Anterior cingulate cortex (tissue), 58 donors: ENCODE results near the gene BLOC1S3.

Experiments
- DNase-seq, 58 donors: peaks; one replicate each; lab custom pipeline; 2025; lab: John Stamatoyannopoulos, UW

The BLOC1S3 gene

DNA sequence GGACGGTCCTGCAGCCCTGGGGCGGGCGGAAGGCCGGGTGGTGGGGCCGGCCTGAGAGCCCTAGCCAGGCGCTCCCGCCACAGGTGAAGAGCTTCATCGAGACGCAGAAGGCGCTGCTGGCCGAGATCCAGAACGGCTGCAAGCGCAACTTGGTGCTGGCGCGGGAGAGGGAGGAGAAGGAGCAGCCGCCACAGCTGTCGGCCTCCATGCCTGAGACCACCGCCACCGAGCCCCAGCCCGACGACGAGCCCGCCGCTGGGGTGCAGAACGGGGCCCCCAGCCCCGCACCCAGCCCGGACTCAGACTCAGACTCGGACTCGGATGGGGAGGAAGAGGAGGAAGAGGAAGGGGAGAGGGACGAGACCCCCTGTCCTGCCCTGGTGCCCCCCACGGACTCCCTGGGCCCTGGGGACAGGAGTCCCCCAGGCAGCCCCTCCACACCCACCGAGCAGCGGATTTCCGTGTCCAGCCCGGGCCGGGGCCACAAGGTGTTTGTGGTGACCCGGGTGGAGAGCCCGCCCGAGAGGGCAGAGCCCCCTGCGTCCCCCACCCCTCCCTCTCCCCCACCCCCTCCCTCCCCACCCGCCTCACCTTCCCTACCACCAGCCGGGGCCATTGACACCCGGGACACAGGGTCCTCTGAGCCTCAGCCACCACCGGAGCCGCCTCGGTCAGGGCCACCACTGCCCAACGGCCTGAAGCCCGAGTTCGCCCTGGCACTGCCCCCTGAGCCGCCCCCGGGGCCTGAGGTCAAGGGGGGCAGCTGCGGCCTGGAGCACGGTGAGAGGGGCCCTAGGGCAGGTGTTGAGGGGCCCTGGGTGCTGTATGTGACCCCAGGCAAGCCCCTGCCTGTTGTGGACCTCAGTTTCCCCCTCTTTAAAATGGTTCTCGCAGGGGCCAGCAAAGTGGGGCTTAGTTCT, 33.1 kb upstream of the BLOC1S3 start:
- DNase-seq: no peak

GRCh38 chr19:45146251-45146650, 32.3 kb upstream of the BLOC1S3 start:
- peak in 1 of 58 donors; percentile 6 for DNase-seq

DNA sequence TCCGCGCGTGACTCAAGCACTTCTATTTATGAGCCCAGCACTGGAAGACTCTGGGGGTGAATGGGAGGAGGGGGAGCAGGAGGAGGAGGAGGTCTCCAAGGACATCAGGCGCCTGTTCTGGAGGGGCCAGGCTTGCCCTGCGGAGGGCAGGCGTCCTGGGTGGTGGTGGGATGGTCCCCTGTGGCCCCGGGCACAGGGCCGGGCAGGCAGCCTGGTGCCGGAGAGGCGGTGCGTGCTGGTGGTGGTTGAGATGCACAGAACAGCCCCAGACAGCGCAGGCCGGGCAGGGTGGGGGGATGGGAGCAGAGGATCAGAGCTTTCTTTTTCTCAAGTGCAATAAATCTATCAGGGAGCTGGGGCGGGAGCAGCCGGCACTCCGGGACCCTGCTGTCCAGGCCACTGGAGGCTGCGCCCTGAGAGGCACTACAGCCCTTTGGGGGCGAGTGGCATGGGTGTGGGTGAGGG, 31.8 kb upstream of the BLOC1S3 start:
- DNase-seq: no peak

- no peak for DNase-seq
Observed at GRCh38 chr19:45147835-45148676, 30.5 kb upstream of the BLOC1S3 start.

DNA sequence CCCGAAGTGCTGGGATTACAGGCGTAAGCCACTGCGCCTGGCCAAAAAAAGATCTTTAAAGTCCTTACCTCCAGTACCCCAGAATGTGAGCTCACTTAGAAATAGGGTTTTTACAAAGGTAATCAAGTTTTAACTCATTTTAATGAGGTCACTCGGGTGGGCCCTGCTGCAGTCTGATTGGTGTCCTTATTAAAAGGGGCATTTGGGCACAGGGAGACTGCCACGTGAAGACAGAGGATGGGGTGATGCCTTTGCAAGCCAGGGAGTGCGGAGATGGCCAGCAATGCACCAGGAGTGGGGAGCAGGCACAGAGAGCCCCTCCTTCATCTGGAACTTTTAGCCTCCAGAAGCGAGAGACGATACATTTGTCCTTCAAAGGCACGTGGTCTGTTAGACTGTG, 29.5 kb upstream of the BLOC1S3 start:
- DNase-seq: no peak

DNA sequence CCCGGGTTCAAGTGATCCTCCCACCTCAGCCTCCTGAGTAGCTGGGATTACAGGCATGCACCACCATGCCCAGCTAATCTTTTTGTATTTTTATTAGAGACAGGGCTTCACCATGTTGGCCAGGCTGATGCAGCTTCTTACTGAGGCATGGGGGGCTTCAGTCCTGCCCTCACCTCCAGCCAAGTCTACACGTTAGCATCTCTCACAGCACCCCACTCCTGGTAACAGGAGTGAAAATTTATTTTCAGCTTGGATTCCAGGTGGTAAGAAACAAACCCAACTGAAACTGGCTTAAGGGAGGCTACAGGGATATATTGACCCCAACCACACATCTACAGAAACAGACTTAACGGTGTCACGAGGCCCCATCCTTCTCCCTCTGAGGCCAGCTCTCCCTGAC, 28.4 kb upstream of the BLOC1S3 start:
- DNase-seq: no peak

DNA sequence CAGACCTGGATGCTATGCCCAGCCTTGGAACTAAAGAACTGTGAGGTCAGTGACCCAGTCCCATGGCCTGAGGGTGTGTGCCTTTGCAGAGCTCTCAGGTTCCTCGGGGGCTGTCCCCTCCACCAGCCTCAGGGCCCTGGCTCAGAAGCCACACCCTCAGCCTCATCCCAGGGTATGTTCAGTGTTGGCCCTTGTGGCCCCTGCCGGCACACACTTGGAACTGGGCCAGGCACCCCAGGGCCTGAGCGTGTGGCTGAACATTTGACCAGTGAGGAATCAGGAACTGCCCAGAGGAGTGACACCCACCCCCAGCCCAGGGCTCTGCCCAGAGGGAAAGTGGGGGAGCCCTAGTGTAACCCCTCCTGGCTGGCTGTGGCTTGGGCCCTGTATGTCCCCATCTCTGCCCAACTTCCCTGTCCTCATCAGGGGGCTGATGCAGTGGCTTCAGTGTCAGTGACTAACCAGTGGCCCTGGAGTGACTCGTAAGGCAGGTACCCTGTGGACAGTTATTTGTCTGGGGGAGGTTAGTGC, 27.8 kb upstream of the BLOC1S3 start:
- peak in 1 of 58 donors; percentile 24 for DNase-seq

- DNase-seq: no peak
Observed at GRCh38 chr19:45151320-45151719, 27.3 kb upstream of the BLOC1S3 start.

GRCh38 chr19:45151821-45152503, 26.6 kb upstream of the BLOC1S3 start:
- no peak for DNase-seq

DNA sequence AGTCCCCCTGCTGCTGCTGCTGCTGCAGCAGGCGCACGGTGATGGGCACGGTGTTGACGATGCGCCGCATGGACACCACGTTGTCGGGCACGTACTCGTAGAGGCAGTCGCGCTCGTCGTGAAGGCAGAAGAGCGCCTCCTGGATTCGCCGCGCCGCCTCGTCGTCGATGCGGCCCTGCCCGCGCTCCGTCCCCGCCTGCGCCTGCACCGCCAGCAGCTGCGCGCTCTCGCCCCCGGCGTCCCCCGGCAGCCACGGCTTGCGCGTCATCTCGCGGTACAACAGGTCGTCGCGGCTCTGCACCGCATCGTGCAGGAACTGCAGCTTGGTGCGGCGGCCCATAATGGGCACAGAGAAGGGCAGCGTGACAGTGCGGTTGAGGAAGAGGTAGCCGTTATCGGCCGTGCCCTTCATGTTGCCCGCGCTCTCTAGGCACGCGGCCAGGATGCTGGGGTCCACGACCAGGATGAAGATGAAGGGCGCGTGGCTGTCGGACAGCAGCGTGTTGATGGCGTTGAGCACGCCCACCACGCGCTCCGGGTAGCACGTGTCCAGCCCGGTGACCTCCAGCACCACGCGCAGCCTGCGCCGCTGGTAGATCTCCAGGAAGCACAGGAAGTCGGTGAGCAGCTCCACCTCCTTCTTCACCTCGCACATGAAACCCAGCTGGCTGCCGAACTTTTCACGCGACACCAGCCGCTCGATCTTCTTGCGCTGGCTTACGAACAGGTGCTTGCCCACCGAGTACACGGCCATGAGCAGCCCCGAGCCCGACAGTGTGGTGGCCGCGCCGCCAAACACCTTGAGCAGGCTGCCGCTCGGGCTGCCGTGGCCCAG, 25.9 kb upstream of the BLOC1S3 start:
- peak in 23 of 58 donors; percentile 20 to 55 (median 37) for DNase-seq

DNA sequence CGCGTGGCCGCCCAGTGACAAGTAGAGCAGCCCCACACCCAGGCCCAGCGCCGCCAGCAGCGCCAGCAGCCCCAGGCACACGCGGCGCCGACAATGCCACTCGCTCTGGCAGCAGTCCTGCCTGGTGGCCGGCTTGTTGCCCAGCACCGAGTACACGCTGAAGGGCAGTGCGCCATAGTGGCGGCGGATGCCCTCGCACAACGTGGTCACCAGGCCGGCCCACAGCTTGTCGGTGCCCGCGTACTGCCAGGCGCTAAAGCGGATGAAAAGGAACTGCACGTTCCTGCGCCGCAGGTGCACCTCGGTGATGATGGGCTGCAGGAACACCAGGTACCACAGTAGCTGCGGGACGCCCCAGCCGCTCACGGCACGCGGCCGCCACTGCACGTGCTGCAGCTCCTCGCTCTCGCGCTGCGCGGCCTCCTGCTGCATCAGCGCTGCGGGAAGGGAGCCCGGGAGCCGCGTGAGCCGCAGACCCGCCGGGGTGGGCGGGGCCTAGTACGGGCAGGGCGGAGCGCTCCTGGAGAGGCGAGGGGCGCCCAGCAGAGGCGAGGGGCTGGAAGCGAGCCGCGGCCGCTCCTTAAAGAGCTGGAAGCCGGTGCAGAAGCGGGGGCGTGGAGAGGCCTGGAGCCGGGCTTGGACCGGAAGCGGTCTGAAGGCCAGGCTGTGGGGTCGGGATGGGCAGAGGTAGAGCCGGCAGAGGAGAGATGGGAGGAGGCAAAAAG, 25.1 kb upstream of the BLOC1S3 start:
- DNase-seq: peak in 53 of 58 donors; percentile 8 to 81 (median 51)

GRCh38 chr19:45154064-45154827, 24.3 kb upstream of the BLOC1S3 start:
- DNase-seq: no peak

- DNase-seq: no peak
Observed at GRCh38 chr19:45156011-45156630, 22.5 kb upstream of the BLOC1S3 start.

DNA sequence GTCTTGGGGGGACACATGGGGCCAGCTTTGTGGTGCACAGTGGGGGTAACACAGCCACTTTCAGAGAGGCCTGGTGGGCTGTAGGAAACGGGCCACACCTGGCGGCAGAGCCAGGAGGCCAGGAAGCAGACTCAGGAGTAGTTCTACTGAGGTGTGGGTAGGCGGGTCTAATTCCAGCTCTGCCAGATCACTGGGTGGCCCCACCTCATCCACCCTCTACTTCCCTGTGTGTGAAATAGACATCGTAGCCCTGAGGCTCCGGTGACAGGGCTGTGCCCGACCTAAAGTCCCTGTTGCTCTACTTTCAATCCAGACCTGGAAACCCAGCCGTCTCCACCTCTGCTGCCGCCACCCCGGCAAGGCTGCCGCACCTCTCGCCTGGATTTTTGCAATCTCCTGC, 21.8 kb upstream of the BLOC1S3 start:
- no peak for DNase-seq

DNA sequence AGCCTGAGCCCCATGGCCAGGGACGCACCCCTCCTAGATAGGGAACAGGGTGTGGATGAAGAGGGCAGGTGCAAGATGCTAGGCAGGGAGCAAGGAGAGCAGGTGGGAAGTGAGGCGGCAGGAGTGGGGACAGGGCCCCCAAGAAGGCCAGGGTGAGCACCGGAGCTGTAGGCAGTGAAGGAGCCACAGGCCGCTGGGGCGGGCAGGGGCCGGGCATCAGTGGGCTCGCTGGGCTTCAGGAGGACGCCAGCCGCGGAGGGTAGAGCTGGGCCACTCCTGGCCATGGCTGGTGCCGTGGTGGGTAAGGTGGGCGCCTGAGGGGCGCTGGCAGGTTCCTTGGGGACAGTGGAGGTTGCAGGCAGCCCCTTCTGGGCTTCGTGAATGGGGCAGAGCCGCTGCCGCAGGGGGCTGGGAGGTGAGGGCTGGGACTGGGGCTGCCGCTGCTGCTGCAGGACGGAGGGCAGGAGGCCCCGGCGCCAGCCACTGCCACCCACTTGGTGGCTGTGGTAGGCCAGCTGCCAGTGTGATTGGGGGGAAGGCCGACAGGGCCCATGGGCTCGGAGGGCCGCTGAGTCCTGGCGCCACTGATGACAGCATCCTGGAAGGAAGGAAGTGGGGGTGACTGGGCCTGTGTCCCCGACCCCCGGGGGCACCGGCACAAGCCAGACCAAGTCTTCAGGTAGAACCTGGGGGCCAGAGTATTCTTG, 19.9 kb upstream of the BLOC1S3 start:
- no peak for DNase-seq

GRCh38 chr19:45159210-45159970, 19.2 kb upstream of the BLOC1S3 start:
- no peak for DNase-seq
